Retina (tissue), 1 donor: ENCODE results near the gene LLCFC1.
A peak's percentile ranks its signal among the peaks of the same experiment; 100 is the strongest.

Experiments used
- DNase-seq: peaks from one replicate; pipeline ENCODE4 v3.0.0-alpha.2; 2016

Gene LLCFC1

DNA sequence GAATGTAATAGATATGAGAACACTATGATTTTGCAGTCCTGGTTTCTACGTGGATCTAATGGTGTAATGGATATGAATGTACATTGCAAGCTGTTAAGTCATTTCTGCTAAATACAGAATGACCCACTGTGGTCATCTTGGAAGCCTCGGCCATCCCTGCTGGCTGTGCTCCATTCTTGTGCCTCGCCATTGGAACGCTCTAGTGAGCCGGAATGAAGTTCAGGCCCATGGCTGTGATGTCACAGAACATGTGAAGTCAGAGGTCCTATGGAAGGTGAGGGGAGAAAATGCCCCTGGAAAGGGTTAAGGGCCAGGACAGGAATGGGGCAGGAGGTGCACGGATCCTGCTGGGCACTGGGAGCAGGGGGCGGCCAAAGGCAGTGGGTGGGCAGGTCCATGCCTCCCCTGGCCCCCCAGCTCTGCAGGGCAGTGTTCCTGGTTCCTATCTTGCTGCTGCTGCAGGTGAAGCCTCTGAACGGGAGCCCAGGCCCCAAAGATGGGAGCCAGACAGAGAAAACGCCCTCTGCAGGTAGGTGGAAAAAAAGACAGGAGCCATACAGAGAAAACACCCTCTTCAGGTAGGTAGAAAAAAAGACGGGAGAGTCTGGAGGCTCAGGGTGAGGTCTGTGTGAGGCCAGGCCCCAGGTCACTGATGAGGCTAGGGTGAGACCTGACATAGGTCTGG, at the start of gene LLCFC1:
LLCFC1 (plus strand) TSS at position 259 of the 685 bp plus-strand sequence; CDS start at position 397, 138 bp downstream.
- DNase-seq, result no peak

DNA sequence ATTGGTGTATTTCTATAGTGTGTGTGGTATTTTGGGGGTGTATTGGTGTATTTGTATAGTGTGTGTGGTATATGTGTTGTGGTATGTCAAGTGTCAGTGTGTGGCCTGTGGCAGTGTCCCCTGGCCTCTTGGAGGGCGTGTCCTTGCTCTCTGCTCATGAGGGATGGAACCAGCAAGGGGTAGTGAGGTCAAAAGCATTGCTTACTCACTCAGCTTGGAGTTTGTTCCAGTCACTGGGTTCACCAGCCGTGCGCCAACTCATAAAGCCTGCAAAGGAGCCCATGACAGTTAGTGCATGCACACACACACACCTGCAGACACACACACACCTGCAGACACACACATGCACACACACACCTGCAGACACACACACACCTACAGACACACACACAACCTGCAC, 49.5 kb upstream of the LLCFC1 start:
- no peak for DNase-seq

DNA sequence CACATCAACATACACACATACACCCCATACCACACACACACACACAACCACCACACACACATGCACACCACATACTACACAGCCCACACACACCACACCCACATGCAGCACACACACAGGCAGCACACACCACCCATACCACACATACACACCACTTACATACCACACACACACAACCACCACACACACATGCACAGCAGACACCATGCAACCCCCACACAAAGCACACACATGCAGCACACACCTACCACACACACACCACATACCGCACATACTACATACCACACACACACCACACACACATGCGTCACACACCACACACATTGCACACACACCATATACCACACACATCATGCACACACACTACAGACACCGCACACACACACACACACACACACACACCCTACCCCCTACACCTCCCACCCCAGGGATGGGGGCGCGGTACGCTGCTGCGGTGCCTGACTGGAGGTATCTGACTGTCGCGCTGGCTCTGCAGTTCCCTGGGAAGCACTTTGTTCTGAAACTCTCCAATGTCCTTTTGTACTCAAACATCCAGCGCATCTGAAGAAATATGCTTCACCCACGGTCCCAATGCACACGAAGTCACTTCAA, 48.3 kb upstream of the LLCFC1 start:
- DNase-seq, result peak; percentile 27

DNA sequence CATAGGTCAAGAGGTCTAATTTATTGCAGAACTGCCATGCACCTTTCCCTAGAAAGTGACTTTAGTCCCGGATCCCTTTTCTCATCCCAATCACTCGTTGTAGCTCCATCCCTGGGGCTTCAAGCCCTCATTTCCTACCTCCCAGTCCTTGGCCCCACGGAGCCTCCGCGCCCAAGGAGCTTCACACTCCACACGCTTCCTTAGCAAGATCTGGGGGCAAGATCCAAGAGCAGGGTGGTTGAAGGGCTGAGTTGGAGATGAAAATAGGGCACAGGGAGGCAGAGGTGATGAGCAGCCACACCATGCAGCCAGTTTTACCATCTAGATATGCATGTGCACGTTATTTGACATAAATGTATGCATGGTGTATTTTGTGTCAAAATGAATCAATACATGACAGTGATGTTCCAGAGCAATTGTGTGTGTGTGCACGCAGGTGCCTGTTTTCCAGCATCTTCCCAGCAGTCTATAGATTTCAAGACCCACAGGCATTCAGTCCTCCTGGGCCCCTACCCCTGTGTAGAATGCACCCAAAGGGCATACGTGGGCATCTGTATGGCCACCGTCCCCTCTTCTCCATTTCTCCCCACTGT, 47.7 kb upstream of the LLCFC1 start:
- DNase-seq, result peak; percentile 34

DNA sequence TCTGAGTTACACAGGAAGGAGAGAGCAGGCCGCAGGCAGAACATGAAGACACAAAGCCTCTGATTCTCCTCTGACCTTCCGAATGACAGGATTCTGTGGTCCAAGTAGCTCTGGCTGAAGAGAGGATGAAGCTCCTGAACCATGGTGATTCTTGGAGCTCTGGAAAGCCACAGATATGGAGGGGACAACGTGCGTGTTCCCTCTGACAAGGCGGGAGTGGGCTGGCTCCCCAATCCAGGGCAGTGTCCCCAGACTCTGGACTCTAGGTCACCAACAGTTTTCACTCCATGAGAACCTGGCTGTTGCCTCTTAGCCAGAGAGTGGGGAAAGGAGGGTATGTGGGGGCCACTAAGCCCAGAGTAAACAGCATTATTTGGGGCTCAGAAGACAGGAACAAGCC, 46.3 kb upstream of the LLCFC1 start:
- no peak for DNase-seq

DNA sequence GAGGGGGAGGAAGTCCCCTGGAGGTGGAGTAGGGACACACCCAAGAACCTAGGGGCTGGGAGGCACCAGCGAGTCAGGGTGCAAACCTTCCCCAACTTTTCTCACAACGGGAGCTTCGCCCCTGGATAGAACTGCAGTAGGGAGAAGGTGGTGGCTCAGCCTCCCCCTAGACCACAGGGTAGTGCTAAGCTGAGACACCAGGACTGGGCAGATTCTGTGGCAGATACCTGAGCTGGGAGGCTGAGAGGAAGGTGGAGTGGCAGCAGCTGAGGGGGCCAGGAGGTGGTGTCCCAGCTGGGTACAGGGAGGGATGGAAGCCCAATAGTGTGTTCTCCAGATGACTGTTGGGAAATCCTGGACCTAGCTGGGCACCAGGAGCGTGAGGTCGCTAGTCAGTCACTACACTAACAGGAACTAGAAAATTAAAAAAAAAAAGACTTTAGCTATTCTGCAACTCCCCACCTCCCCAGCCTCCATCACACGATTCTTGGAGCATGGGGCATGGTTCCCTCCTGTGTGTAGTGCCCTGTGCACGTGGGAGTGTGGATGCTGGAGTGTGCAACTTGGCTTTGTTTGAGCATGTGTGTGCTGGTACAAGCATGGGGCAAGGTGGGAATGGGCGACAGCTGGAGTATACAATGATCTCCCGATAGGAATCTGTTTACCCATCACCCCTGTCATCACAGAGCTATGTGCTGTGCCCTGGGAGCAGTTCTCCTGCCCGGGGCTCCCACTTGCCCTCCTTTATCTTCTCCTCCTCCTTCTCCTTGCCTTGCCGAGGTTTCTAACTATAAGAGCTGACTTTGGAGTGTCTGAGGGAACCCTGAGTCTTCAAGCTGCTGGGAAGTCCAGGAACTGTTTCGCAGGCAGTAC, 44.9 kb upstream of the LLCFC1 start:
- no peak for DNase-seq

DNA sequence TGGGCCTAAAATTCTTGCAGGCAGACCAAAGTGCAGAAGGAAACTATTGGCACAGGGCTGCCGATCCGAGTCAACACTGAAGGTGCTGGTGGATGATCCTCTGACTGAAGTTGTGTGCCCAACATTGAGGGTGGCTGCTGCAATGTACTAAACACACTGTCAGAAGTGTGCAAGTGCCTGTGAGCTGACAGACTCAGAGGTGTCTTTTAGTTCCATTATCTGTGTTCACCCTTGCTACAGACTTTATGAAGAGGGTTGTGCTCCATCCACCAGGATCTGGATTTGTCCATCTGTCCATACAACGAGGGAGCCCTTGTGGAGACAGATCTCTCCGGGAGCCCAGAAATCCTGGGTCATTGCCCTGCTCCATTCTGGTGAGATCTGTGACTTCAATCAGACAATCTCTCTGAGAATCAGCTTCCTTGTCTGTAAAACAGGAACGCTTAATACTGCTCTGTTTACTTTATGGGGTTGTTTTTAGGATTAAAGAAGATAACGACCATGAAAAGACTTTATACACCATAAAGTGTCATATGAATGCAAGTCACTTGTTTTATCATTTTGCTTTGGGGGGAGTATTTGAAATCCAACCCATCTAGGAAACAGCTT, 44.2 kb upstream of the LLCFC1 start:
- DNase-seq, result no peak

DNA sequence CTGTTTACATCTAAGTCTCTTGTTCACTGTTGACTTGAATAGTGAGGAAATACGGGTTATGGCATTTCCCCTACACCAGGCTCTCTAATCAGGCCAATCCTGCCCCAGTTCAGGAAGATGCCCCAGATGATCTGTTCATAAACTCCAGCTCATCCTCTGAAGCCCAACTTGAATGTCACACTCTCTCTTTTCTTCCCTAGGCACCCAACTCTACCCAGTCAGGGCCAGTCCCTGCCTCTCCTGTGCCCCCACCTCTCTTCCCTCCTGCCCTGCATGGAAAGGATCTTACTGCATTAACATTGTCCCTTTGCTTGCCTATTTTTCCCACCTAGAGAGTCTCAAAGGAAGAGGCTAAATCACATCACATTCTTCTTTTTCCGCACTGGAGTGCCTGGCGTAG, 43.1 kb upstream of the LLCFC1 start:
- DNase-seq, result no peak

DNA sequence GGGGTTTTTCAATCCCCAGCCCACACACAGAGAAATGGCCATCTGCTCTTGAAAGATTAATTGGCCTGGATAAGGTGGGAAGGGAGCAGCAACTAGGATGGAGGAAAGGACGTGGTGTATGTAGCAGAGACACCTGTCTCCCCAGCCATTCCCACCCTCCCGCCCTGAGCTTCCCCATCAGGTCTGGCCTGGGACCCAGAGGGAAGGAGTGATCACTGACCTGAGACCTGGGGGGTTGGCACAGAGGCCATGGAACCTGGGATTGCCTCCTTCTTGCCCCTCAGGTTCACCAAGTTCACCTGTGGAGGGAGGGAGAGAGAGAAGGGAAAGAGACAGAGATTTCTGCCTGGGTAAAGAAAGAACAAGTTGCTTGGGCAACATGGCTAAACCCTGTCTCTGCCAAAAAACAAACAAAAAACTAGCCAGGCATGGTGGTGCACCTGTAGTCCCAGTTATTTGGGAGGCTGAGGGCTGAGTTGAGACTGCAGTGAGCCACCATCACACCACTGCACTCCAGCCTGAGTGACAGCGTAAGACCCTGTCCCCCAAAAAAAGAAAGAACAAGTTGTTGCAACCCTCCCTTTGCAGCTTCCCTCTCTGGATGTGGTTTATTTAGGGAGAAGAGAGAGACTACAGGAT, 42.4 kb upstream of the LLCFC1 start:
- DNase-seq, result no peak

DNA sequence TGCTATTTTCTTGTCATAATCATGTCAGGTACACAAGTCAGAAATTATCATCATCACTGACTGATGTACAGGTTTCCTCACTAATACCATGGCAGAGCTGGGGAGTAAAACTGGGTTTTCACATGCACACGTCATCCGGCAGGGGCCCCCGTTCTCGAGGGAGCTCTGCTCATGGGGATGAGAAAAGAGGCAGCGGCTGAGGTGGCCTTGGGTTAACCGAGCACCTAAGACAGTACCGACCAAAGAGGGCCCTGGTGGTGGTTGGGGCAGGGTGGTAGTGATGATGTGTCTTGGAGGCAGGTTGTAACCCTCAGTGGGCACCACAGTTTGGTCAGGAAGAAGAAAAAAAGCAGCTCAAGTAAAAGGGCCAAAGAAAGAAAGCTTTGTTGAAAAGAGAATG, 41.6 kb upstream of the LLCFC1 start:
- no peak for DNase-seq

DNA sequence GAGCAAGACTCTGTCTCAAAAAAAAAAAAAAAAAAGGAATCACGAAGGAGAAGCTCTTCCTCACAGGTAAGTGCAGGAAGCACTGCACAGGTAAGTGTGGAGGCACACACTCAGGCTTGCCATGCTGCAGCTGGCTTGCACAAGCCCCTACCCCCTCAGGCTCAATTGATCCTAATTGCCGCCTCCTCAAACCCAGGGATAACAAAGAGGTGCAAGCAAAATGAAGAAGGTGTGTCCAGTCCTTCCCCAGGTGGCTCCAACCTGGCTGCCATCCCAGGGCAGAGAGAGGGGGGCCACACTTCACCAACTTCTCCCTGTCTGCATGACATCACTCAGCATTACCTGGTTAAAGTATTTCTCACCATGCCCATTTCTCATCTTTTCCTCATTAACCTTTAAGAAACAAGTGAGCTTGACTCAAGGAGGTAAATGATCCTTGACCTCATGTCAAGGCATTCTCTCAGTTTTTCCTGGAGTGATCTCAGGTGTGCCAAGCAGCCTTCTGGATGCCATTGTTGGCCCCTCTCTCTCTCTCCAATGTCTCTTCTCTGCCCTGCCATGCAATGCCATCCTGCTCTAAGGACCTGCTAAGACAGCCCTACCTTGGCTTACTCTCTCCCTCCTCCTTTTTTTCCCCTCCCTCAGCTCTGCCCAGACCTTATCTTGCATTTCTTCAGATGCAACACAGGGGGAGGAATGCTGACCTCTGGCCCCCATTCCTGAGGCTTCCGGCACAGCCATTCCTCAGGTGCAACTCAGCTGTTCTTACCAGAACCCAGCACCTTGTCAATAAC, 40.7 kb upstream of the LLCFC1 start:
- no peak for DNase-seq

DNA sequence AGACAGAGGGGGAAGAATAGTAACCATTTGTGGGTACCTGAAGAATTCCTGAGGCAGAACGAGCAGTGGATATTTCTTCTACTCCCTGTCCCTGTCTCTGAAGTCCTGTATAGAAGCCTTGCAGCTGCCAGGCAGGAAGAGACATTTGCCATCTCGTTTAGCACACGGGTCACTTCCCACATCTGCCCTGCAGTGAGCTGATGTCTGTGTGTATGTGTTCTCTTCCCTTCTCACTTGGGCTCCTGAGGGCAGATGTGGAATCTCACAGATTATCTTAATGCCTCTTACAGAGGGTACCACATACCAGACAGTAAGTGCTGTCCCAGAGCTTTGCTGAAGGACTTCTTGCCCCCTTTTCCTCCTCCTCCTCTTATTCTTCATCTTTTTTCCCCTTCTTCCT, 39.6 kb upstream of the LLCFC1 start:
- DNase-seq, result peak; percentile 38

DNA sequence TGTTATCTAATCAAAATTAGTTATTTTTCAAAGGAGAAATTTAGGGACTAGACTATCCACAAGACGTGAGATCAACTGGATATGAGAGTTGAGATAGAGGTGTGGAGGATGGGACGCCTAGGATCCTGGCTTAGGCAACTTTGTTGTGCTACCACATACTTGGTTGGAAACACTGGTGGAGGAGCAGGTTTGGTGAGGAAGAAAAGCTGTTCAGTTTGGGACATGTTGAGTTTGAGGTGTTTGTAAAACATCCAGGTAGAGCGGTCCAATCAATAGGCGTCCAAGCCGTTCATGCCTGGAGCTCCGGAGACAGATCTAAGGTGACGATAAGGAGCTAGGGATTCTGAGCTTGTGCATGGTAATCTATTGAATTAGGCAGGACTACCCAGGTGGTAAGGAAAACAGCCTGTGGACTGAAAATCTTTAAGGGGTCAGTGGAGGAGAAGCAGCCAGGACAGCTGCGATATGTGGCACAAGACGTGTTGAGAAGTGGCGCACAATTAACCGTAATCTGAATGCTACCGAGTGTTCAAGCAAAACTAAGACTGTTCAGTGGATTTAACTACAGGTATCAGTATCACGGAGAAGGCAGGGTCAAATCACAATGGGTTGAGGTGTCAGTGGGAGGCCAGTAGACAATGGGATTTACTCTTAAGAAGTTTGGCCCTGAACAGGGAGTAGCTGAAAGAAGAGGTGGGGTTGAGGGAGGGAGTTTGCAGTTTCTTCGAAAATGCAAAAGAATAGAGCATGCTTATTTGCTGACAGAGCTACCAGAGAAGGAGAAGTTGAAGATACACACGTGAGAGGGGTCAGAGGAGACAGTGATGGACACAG, 37.6 kb upstream of the LLCFC1 start:
- DNase-seq, result no peak

DNA sequence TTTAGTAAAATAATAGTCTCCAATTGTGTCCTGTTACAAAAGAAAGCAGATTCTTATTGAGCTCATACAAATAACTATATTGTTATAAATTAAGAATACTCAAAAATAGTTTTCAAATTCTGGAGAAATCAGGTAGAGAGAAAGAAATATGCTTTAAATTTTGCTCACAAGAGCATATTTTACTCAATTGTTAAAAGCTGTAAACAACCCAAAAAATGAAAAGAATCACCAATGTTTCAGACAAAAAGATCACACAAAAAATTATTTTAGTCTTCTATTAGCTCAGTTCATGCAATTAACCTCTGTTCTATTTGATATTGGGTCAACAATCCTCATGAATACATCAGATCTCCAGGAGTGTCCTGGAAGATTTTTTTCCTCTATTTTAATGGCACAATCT, 35.2 kb upstream of the LLCFC1 start:
- no peak for DNase-seq

DNA sequence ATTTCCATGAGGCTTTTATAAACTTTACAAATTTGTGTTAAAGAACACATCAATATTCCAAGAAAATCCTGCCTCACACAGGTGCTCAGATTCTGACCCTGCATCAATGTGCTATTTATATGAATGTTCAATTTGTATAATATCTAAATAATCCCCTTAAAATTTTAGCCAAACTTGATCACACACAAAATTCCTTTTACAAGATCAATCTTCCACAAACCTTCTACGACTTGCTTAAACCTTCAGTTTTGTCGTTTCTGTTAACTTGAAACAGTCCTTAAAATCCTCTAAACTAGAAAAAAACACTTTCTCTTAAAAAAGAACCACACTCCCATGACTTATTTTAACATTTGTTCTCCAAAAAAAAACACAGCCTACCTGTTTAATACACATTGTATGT, 33.5 kb upstream of the LLCFC1 start:
- DNase-seq, result no peak

DNA sequence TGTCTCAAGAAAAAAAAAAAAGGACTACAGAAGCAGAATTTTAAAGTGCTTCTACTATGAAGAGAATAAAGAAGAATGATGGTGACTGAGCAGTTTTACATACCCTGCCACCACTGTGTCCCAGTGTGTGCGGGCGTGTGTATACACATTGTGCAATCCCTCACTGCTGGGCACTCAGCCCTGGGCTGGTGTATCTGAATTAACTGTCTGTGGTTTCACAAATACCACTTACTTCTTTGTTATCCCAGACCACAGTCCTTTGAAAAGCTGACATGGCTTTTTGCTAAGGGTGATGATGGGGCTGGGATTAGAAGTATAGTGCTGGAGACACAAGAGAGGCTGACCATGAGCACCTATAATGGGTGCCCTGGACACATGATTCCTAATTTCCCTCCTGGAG, 32.6 kb upstream of the LLCFC1 start:
- no peak for DNase-seq

DNA sequence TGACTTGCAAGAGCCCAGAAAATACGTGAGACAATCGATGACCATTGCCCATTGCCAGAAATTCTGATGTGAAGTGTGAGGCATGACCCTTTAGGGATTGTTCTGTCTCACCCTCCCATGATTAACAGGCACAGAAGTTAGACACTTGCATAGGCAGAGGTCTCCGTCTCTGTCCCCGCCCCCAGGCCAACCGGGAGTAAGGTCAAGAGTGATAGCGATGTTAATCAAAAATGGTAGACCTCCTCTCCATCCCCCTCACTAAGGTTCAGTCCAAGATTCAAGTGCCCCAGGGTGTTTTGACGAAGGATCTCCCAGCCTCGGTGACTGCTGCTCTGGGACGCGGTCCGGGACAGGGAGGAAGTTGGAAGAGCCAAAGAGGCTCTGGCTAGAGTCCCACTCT, 31.0 kb upstream of the LLCFC1 start:
- no peak for DNase-seq

DNA sequence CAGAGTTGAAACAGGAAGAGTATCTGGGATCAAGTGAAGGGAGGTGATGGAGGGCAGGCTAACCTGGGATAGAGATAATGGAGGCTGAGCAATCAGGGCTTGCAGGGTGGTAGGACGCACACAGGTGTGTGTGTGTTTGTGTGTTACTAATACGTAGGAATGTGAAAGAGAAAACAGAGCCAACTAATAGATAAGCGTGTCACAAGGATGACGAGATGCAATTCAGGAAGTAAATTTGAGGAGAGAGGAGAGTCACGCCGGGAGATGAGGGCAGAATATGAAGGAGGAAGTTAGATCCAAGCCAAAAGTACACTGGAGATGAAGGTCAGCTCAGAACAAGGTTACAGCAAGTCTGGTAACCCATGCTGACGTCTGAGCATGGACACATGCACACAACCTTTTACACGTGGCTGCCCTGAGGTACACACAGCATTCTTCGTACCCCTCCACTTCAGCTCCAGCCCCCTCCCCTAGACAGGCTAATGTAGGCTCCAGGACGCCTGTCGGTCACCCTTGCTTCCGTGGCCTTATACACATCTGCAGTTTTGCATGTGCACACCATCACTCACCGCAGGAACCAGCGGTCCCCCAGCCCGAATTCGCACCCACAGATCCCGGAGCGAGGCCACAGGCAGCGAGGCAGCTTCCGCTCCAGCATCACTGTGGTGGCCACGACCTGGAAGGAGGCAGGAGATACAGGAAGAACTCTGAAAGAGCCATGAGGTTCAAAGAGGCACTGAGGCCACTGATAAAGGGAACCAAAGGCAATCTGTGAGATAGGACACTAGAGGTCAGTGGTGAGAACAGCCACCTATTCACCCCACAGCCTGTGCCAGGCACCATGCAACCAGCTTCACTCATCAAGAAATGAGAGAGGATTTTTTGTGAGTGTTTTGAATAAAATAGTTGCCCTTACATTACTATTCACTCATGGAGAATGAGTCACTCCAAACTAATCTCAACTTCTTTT, 30.1 kb upstream of the LLCFC1 start:
- no peak for DNase-seq

DNA sequence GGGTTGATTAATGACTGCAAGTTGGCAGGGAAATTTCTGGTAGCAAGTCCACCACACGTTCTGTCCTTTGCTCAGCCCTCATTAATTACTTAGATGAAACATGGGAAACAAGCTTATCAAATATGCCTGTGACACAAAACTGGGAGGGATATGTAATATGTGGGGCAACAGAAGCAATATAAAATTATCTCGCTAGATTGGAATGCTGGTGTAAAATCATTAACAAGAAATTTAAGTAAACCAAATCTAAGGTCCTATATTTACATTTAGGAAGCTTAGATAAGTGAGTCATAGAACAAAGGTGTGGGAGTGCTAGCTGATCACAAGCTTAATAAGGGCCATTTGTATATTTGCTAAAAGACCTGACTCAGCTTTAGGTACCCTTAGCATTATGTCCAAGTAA, 29.3 kb upstream of the LLCFC1 start:
- DNase-seq, result no peak

DNA sequence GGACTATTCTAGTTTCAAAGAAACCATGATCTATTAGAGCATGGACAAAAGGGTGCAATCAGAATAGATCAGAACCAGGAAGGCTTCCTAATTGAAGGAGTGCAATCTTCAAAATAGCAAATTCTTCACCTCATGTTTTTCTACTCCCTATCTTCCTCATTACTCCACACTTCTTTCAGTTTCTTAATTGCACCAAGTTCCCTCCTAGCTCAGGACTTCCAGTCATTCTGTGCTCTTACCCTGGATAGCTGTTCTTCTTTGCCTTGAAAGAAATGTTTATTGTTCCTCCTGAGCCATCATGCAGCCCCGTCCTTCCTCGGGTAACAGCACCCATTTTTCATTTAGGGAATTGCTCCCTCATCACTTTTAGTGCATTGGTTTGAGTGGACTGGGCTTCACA, 28.8 kb upstream of the LLCFC1 start:
- DNase-seq, result no peak
